SU-DHL-6 (cell line): ENCODE data around the gene MAP7.

ENCODE experiments used
- CTCF ChIP-seq: fragments of 200-600 bp; sonication (generic); IDR thresholded peaks from one replicate; pipeline ENCODE4 v1.5.1; 2017; ENCODE audit warnings: antibody characterized with exemption, mild to moderate bottlenecking, low read length, moderate library complexity; ENCODE audit not compliant: insufficient read depth, poor library complexity, severe bottlenecking
- EZH2phosphoT487 ChIP-seq: fragments of 200-600 bp; sonication (generic), shearing (Covaris generic); conservative IDR thresholded peaks from 2 replicates; pipeline ENCODE4 v1.6.1; 2018; ENCODE audit warnings: mild to moderate bottlenecking, antibody characterized with exemption, low read length, moderate library complexity, mixed read lengths

- TF ChIP-seq CTCF (no peak), EZH2phosphoT487 (no peak)
Observed at GRCh38 chr6:136408204-136408603, 142.0 kb downstream of the MAP7 start.
